ENCODE measurements around the gene PLXDC2. TPM values are rescaled to one million over a fixed set of nuclear protein-coding genes. Genes with fewer than 3 reads are reported as not detected.

Gene PLXDC2
- polyA plus RNA-seq, 1 of the 3 experiments (the other 2 are of a cell fraction): 2.5 TPM

DNA sequence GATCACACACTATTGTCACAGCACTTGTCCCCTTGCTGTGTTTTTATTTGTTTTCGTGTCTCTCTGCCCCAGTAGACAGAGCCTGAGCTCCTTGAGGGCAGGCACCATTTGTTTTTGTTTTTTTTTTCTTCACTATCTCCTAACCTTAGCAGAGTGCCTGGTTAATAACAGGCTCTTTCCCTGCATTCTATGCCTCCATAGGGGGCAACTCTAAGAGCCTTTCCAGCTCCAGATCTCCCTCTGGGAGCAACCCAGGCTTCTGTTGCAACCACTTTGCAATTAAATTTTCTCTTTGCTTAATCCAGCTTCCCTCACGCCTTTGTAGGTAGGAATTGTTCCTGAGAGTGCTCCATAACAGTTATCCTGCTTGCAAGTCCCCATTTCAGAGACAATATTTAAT, 148.4 kb downstream of the PLXDC2 start:
- POLR2A ChIA-PET: no interaction called here

DNA sequence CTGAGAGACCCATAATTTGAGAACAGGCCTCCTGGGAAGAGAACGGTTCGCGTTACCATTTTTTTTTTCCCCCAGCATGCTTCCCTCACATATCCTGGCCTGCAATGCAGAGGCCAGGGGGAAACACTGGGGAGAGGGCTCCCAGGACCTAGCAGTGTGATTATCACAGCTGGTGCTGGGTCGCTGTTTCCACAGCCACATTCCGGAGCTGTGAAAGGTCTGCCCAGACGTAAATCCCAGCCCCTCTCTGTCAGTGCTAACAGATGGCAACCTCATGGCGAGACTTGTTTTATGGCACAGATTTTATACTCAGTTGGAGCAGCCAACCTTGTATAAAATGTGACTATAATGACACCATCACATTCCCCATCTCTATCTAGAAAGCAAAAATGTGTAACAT, 150.5 kb downstream of the PLXDC2 start:
- H3K9ac ChIP-seq: no peak overlapping the region
- no peaks in the 10 kb centered on the region for H3K79me2 ChIP-seq (ENCODE audit: insufficient read depth)
- POLR2A ChIA-PET: interaction anchor here (0.6 kb wide), 1 partner anchor 721 kb away, joined by 3 read pairs; no protein-coding TSS in a partner anchor
- peak overlapping the region in 1 of 2 experiments; percentile 77; a peak in 2 of 4 replicates for H3K27ac ChIP-seq (ENCODE audit: low read depth in 2 of 2, low read length in 1 of 2)
- H4K20me1 ChIP-seq (ENCODE audit: insufficient read depth): no peaks in the 10 kb centered on the region
- peaks cover 6 to 29% of the 10 kb centered on the region in 2 experiments; a peak in 3 of 4 replicates for H3K4me1 ChIP-seq (ENCODE audit: control insufficient read depth in 1 of 2, insufficient read depth in 2 of 2, low read depth in 1 of 2, low read length in 1 of 2)
- no peaks in the 10 kb centered on the region for H3K36me3 ChIP-seq (replicated peaks in 1 of 2; ENCODE audit: control insufficient read depth in 1 of 2, insufficient read depth in 2 of 2, low read length in 1 of 2)
- no peaks in the 10 kb centered on the region for H3K9me3 ChIP-seq
- no peak overlapping the region for H3K4me2 ChIP-seq
- no peaks in the 10 kb centered on the region for H3K27me3 ChIP-seq (ENCODE audit: insufficient read depth)
- DNase-seq: peak; percentile 67
- H3K4me3 ChIP-seq (ENCODE audit: low read depth in 2 of 2, low read length in 1 of 2): no peak overlapping the region
- no peak overlapping the region for H2AFZ ChIP-seq (ENCODE audit: low read depth)
- 56% methylated on average over 7 of the region's 7 CpGs for WGBS (ENCODE audit: low lambda C conversion rate)
- CTCF ChIA-PET: interaction anchor here (0.9 to 1.0 kb wide), 2 partner anchors 31 to 143 kb away, joined by 3 to 4 read pairs; no protein-coding TSS in a partner anchor
- H3K9me2 ChIP-seq: no peaks in the 10 kb centered on the region
- H3F3A ChIP-seq (replicated peaks; ENCODE audit: insufficient read depth): no peaks in the 10 kb centered on the region
- peak; percentile 91 for TF ChIP-seq RCOR1 (IDR thresholded peaks at IDR 0.05; ENCODE audit: low read length)
- no peak for TF ChIP-seq ZBTB33 (IDR thresholded peaks at IDR 0.05; ENCODE audit: borderline replicate concordance, low read depth)
- TF ChIP-seq, protein P1, sequence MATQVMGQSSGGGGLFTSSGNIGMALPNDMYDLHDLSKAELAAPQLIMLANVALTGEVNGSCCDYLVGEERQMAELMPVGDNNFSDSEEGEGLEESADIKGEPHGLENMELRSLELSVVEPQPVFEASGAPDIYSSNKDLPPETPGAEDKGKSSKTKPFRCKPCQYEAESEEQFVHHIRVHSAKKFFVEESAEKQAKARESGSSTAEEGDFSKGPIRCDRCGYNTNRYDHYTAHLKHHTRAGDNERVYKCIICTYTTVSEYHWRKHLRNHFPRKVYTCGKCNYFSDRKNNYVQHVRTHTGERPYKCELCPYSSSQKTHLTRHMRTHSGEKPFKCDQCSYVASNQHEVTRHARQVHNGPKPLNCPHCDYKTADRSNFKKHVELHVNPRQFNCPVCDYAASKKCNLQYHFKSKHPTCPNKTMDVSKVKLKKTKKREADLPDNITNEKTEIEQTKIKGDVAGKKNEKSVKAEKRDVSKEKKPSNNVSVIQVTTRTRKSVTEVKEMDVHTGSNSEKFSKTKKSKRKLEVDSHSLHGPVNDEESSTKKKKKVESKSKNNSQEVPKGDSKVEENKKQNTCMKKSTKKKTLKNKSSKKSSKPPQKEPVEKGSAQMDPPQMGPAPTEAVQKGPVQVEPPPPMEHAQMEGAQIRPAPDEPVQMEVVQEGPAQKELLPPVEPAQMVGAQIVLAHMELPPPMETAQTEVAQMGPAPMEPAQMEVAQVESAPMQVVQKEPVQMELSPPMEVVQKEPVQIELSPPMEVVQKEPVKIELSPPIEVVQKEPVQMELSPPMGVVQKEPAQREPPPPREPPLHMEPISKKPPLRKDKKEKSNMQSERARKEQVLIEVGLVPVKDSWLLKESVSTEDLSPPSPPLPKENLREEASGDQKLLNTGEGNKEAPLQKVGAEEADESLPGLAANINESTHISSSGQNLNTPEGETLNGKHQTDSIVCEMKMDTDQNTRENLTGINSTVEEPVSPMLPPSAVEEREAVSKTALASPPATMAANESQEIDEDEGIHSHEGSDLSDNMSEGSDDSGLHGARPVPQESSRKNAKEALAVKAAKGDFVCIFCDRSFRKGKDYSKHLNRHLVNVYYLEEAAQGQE (IDR thresholded peaks at IDR 0.05; ENCODE audit: low read depth, low read length): no peak
- peak in 1 of 2 experiments; percentile 49; a peak in 1 of 4 replicates for TF ChIP-seq EP300 (IDR thresholded peaks at IDR 0.05; ENCODE audit: borderline replicate concordance in 1 of 2, low read depth in 1 of 2, low read length in 1 of 2)
- no peak for TF ChIP-seq POLR2AphosphoS5 (IDR thresholded peaks at IDR 0.05; ENCODE audit: low read depth, low read length)
- TF ChIP-seq, protein P2, sequence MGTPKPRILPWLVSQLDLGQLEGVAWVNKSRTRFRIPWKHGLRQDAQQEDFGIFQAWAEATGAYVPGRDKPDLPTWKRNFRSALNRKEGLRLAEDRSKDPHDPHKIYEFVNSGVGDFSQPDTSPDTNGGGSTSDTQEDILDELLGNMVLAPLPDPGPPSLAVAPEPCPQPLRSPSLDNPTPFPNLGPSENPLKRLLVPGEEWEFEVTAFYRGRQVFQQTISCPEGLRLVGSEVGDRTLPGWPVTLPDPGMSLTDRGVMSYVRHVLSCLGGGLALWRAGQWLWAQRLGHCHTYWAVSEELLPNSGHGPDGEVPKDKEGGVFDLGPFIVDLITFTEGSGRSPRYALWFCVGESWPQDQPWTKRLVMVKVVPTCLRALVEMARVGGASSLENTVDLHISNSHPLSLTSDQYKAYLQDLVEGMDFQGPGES (IDR thresholded peaks at IDR 0.05; ENCODE audit: low read depth, low read length): no peak

More for the DNA sequence above, 148.4 kb downstream of the PLXDC2 start:
- no peaks in the 10 kb centered on the region for H3K27me3 ChIP-seq (ENCODE audit: insufficient read depth)
- no peaks in the 10 kb centered on the region for H3K9me3 ChIP-seq
- no peak for TF ChIP-seq YY1 (IDR thresholded peaks at IDR 0.05; ENCODE audit: low read depth)
- TF ChIP-seq CTCF (IDR thresholded peaks at IDR 0.05): no peak
- TF ChIP-seq MXI1 (IDR thresholded peaks at IDR 0.05; ENCODE audit: low read depth, low read length): no peak
- TF ChIP-seq MEF2A (IDR thresholded peaks at IDR 0.05; ENCODE audit: borderline replicate concordance, low read depth): no peak
- no peak for TF ChIP-seq FOXM1 (IDR thresholded peaks at IDR 0.05; ENCODE audit: low read depth)
- TF ChIP-seq SMC3 (IDR thresholded peaks at IDR 0.05; ENCODE audit: low read depth, low read length): no peak
- TF ChIP-seq JUND (IDR thresholded peaks at IDR 0.05): no peak
- no peak for TF ChIP-seq FOXJ3 (CRISPR knock-in tag; IDR thresholded peaks at IDR 0.05)
- no peak for TF ChIP-seq RFX5 (IDR thresholded peaks at IDR 0.05; ENCODE audit: low read length)
- no peak for TF ChIP-seq PBX3 (IDR thresholded peaks at IDR 0.05)
- H3F3A ChIP-seq (replicated peaks; ENCODE audit: insufficient read depth): no peaks in the 10 kb centered on the region
- H2AFZ ChIP-seq (ENCODE audit: low read depth): no peak overlapping the region
- H3K9ac ChIP-seq: no peak overlapping the region
- CTCF ChIA-PET: interaction anchor here (1.5 kb wide), 1 partner anchor 718 kb away, joined by 3 read pairs; no protein-coding TSS in a partner anchor
- no peak overlapping the region for H3K4me3 ChIP-seq (ENCODE audit: low read depth in 2 of 2, low read length in 1 of 2)
- no peak overlapping the region for H3K27ac ChIP-seq (ENCODE audit: low read depth in 2 of 2, low read length in 1 of 2)
- H3K36me3 ChIP-seq (replicated peaks in 1 of 2; ENCODE audit: control insufficient read depth in 1 of 2, insufficient read depth in 2 of 2, low read length in 1 of 2): no peaks in the 10 kb centered on the region
- DNase-seq: no peak
- 50% methylated on average over 2 of the region's 2 CpGs for WGBS (ENCODE audit: low lambda C conversion rate)
- no peaks in the 10 kb centered on the region for H4K20me1 ChIP-seq (ENCODE audit: insufficient read depth)
- H3K79me2 ChIP-seq (ENCODE audit: insufficient read depth): no peaks in the 10 kb centered on the region
- H3K4me1 ChIP-seq (ENCODE audit: control insufficient read depth in 1 of 2, insufficient read depth in 2 of 2, low read depth in 1 of 2, low read length in 1 of 2): peaks cover 14 to 28% of the 10 kb centered on the region in 2 experiments; a peak in 3 of 4 replicates
- H3K4me2 ChIP-seq: no peak overlapping the region
- H3K9me2 ChIP-seq: no peaks in the 10 kb centered on the region

All from SK-N-SH (cell line).